ENCODE results near the gene KIFC1. TPM values are rescaled to one million over a fixed set of nuclear protein-coding genes. Genes with fewer than 3 reads are reported as not detected.

The KIFC1 gene
- total RNA-seq, 1 experiment from 2014 or later, result 73.8 TPM

DNA sequence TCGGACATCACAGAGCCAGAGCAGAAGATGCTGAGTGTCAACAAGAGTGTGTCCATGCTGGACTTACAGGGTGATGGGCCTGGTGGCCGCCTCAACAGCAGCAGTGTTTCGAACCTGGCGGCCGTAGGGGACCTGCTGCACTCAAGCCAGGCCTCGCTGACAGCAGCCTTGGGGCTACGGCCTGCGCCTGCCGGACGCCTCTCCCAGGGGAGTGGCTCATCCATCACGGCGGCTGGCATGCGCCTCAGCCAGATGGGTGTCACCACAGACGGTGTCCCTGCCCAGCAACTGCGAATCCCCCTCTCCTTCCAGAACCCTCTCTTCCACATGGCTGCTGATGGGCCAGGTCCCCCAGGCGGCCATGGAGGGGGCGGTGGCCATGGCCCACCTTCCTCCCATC, 51.4 kb downstream of the KIFC1 start:
- Histone ChIP-seq H2AFZ (ENCODE audit: low read length) (no peak overlapping the region), H3K23ac (ENCODE audit: insufficient read length, low read depth, low read length) (no peak overlapping the region), H3K14ac (ENCODE audit: insufficient read depth, low read length) (no peak overlapping the region), H4K5ac (ENCODE audit: insufficient read length, low read depth, low read length) (no peak overlapping the region), H3K27ac (ENCODE audit: insufficient read length, low read depth, low read length) (no peak overlapping the region), H2BK5ac (ENCODE audit: insufficient read length, low read length) (no peak overlapping the region), H3K79me2 (ENCODE audit: insufficient read depth, low read length) (no peaks in the 10 kb centered on the region), H3K56ac (ENCODE audit: insufficient read length, low read depth, low read length) (no peak overlapping the region), H3K9ac (ENCODE audit: extremely low read depth, insufficient read length, low read length) (no peak overlapping the region), H3K27me3 (ENCODE audit: insufficient read depth, low read length) (no peaks in the 10 kb centered on the region), H2AK5ac (ENCODE audit: insufficient read length, low read length) (no peak overlapping the region), H3K79me1 (ENCODE audit: insufficient read depth, low read depth, low read length, poor library complexity, severe bottlenecking) (no peaks in the 10 kb centered on the region), H3K9me3 (ENCODE audit: control insufficient read depth, low read depth, low read length) (no peaks in the 10 kb centered on the region), H4K20me1 (ENCODE audit: control insufficient read depth, insufficient read depth, insufficient read length) (no peaks in the 10 kb centered on the region), H2BK15ac (ENCODE audit: low read depth, low read length) (no peak overlapping the region), H3K4me2 (ENCODE audit: insufficient read depth, insufficient read length, low read length) (no peak overlapping the region), H2BK20ac (ENCODE audit: low read depth, low read length, poor library complexity, severe bottlenecking) (no peak overlapping the region), H4K91ac (ENCODE audit: insufficient read length, low read depth, low read length) (no peak overlapping the region), H4K8ac (replicated peaks; ENCODE audit: insufficient read length, low read depth, low read length) (no peak overlapping the region), H2BK120ac (ENCODE audit: low read depth, low read length, poor library complexity, severe bottlenecking) (no peak overlapping the region), H3K18ac (ENCODE audit: insufficient read length, low read depth, low read length) (no peak overlapping the region), H3K4me1 (ENCODE audit: insufficient read depth, low read length) (no peaks in the 10 kb centered on the region), H3K23me2 (ENCODE audit: insufficient read length, low read depth, low read length, poor library complexity, severe bottlenecking) (no peaks in the 10 kb centered on the region), H3T11ph (ENCODE audit: low read length) (no peak overlapping the region), H2BK12ac (ENCODE audit: insufficient read length, low read depth, low read length) (no peak overlapping the region), H3K4ac (ENCODE audit: low read depth, low read length) (no peak overlapping the region)
- DNase-seq, result no peak
- TF ChIP-seq, protein P1, sequence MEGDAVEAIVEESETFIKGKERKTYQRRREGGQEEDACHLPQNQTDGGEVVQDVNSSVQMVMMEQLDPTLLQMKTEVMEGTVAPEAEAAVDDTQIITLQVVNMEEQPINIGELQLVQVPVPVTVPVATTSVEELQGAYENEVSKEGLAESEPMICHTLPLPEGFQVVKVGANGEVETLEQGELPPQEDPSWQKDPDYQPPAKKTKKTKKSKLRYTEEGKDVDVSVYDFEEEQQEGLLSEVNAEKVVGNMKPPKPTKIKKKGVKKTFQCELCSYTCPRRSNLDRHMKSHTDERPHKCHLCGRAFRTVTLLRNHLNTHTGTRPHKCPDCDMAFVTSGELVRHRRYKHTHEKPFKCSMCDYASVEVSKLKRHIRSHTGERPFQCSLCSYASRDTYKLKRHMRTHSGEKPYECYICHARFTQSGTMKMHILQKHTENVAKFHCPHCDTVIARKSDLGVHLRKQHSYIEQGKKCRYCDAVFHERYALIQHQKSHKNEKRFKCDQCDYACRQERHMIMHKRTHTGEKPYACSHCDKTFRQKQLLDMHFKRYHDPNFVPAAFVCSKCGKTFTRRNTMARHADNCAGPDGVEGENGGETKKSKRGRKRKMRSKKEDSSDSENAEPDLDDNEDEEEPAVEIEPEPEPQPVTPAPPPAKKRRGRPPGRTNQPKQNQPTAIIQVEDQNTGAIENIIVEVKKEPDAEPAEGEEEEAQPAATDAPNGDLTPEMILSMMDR (conservative IDR thresholded peaks at IDR 0.05), result no peak
- H3K27ac Mint-ChIP-seq, result no peak overlapping the region
- WGBS (ENCODE audit: extremely low coverage, insufficient read length, low lambda C conversion rate), result no CpG with 5 or more reads among the region's 17 CpGs
- H3K4me1 Mint-ChIP-seq, result peaks cover 0 to 3% of the 10 kb centered on the region in 2 experiments; a peak in 1 of 4 replicates
- no peaks in the 10 kb centered on the region; the same call in 1 of the 2 replicates for H3K27me3 Mint-ChIP-seq (ENCODE audit: low read depth)
- H3K9me3 Mint-ChIP-seq, result no peaks in the 10 kb centered on the region
- peaks cover 72 to 95% (median 91%) of the 10 kb centered on the region in 3 experiments for H3K36me3 Mint-ChIP-seq (ENCODE audit: insufficient read depth in 1 of 3, low read depth in 3 of 3)
- no peak overlapping the region for H3K4me3 Mint-ChIP-seq
